Choroid plexus epithelial cell (primary cell): Measurements from ENCODE around the gene MXD3.

Experiments
- DNase-seq: peaks from one replicate; pipeline ENCODE4 v3.0.0-alpha.2; 2010; ENCODE audit warnings: low read depth
- H3K4me3 ChIP-seq: 2 replicates; pipeline ENCODE4 v1.5.1; 2011; ENCODE audit warnings: low read depth, mild to moderate bottlenecking, control low read depth, low read length, moderate library complexity
- TF ChIP-seq, protein P1 (sequence below): conservative IDR thresholded peaks from 2 replicates; pipeline ENCODE4 v1.5.1; 2011; ENCODE audit warnings: low read depth, mild to moderate bottlenecking, control low read depth, inconsistent platforms, low read length, moderate library complexity

The MXD3 gene

DNA sequence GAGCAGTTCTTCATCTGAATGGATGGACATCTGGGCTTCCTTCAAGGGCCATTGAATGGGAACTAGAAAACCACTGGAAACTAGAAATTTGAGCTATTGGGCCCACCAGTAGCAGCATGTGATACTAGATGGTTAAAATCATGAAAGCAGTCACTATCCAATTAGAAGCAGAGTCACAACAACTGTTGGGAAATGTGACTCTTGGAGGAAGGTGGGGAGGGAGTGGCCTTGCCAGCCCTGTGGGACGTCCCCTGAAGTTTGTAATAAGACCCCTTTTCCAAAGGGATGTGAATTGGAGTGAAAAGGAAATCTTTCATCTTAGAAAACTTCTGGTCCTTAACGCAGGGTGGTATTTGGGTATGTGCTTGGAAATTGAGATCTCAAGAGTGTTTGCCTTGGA, 13.8 kb downstream of the MXD3 start:
- no peak for DNase-seq
- TF ChIP-seq, protein P1, sequence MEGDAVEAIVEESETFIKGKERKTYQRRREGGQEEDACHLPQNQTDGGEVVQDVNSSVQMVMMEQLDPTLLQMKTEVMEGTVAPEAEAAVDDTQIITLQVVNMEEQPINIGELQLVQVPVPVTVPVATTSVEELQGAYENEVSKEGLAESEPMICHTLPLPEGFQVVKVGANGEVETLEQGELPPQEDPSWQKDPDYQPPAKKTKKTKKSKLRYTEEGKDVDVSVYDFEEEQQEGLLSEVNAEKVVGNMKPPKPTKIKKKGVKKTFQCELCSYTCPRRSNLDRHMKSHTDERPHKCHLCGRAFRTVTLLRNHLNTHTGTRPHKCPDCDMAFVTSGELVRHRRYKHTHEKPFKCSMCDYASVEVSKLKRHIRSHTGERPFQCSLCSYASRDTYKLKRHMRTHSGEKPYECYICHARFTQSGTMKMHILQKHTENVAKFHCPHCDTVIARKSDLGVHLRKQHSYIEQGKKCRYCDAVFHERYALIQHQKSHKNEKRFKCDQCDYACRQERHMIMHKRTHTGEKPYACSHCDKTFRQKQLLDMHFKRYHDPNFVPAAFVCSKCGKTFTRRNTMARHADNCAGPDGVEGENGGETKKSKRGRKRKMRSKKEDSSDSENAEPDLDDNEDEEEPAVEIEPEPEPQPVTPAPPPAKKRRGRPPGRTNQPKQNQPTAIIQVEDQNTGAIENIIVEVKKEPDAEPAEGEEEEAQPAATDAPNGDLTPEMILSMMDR = no peak
- H3K4me3 ChIP-seq = no peak overlapping the region

GRCh38 chr5:177296581-177296980, 15.1 kb downstream of the MXD3 start:
- TF ChIP-seq, protein P1 = no peak
- no peak for DNase-seq
- H3K4me3 ChIP-seq = no peak overlapping the region

- TF ChIP-seq, protein P1 = no peak
- DNase-seq = no peak
Observed at GRCh38 chr5:177295924-177296323, 15.8 kb downstream of the MXD3 start.

GRCh38 chr5:177294632-177295031, 17.1 kb downstream of the MXD3 start:
- no peak overlapping the region for H3K4me3 ChIP-seq
- no peak for DNase-seq
- TF ChIP-seq, protein P1 = no peak

More at GRCh38 chr5:177295924-177296323, 15.8 kb downstream of the MXD3 start:
- no peak overlapping the region for H3K4me3 ChIP-seq

- DNase-seq = no peak
- H3K4me3 ChIP-seq = no peak overlapping the region
- TF ChIP-seq, protein P1 = no peak
Observed at GRCh38 chr5:177293819-177294581, 17.7 kb downstream of the MXD3 start.

DNA sequence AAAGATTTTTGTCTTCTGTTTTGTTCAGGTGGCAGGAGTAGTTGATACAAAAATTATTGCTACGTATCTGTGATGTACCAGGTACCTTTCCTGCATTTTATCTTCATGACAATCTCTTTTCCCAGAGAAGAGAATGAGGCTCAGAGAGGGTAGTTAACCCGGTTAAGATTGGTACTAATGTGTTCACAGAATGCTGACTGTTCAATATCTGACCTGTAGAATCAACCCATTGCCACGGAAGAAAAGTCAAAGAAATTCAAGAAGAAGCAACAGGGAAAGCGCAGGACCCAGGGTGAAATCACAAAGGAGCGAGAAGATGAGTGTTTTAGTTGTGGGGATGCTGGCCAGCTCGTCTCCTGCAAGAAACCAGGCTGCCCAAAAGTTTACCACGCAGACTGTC, 20.0 kb downstream of the MXD3 start:
- no peak overlapping the region for H3K4me3 ChIP-seq
- DNase-seq = no peak
- TF ChIP-seq, protein P1 = no peak

- TF ChIP-seq, protein P1 = no peak
- DNase-seq = no peak
- H3K4me3 ChIP-seq = no peak overlapping the region
Observed at GRCh38 chr5:177290816-177291596, 20.7 kb downstream of the MXD3 start.
